Measurements from ENCODE around the gene CACNA1S.

- TF ChIP-seq POLR2A (IDR thresholded peaks at IDR 0.05), result no peak
- no peak for TF ChIP-seq CTCF (IDR thresholded peaks at IDR 0.05)
Measured at GRCh38 chr1:201093962-201094361, 18.3 kb downstream of the CACNA1S start.
